IMR-90 (cell line): ENCODE data around the gene CLPTM1L. TPM values are rescaled to one million over a fixed set of nuclear protein-coding genes. Genes with fewer than 3 reads are reported as not detected.

Experiments
- ATAC-seq: fragments of 200-7000 bp; cut with Tn5 transposase; 2 replicates; pipeline ENCODE4 v1.9.1; 2020; ENCODE audit warnings: low read depth, mild to moderate bottlenecking, moderate library complexity
- BruUV-seq: library from RNA; stranded (reverse); fragments of 400-500 nt; replicated peaks from 2 replicates; lab custom pipeline; 2021; lab: Mats Ljungman, UMichigan
- CTCF ChIA-PET: fragments of 300-600 bp; formaldehyde crosslinking; extraction: SDS; loops from one replicate; lab custom pipeline; 2021; ENCODE audit warnings: antibody characterized with exemption; lab: Yijun Ruan, JAX
- POLR2A ChIA-PET: fragments of 300-600 bp; sonication (Branson Sonifier 250); formaldehyde crosslinking; loops from one replicate; lab custom pipeline; 2022; ENCODE audit warnings: antibody characterized with exemption; ENCODE audit not compliant: unreplicated experiment; lab: Charles Lee
- DNase-seq: peaks from one replicate; pipeline ENCODE4 v3.0.0; 2013
- H2AFZ ChIP-seq: replicated peaks from 2 replicates; pipeline ENCODE3; 2013; ENCODE audit warnings: low read length, mild to moderate bottlenecking; ENCODE audit not compliant: poor library complexity
- H2AK5ac ChIP-seq: 2 replicates; pipeline ENCODE4 v1.6.1; 2013; ENCODE audit warnings: low read depth, low read length, inconsistent platforms
- H2AK9ac ChIP-seq: replicated peaks from 2 replicates; pipeline ENCODE3; 2013; ENCODE audit warnings: mild to moderate bottlenecking, low read depth, low read length, moderate library complexity; ENCODE audit not compliant: poor library complexity
- H2BK120ac ChIP-seq: 2 replicates; pipeline ENCODE4 v1.6.1; 2013; ENCODE audit warnings: low read depth, low read length, inconsistent platforms
- H2BK15ac ChIP-seq: 3 replicates; pipeline ENCODE4 v1.6.1; 2013; ENCODE audit warnings: low read depth, low read length, inconsistent platforms
- H2BK20ac ChIP-seq: 2 replicates; pipeline ENCODE4 v1.6.1; 2013; ENCODE audit warnings: low read depth, mild to moderate bottlenecking, inconsistent platforms, low read length, moderate library complexity
- H2BK5ac ChIP-seq: 2 replicates; pipeline ENCODE4 v1.6.1; 2013; ENCODE audit warnings: mild to moderate bottlenecking, low read depth, low read length, inconsistent platforms; ENCODE audit not compliant: poor library complexity, severe bottlenecking
- H3K14ac ChIP-seq: replicated peaks from 2 replicates; pipeline ENCODE4 v1.6.1; 2013; ENCODE audit warnings: low read depth, low read length, inconsistent platforms
- H3K18ac ChIP-seq: 2 replicates; pipeline ENCODE4 v1.6.1; 2013; ENCODE audit warnings: low read depth, low read length, control low read depth
- H3K23ac ChIP-seq: 2 replicates; pipeline ENCODE4 v1.6.1; 2013; ENCODE audit warnings: low read depth, low read length, inconsistent platforms
- H3K27ac ChIP-seq: 2 replicates; pipeline ENCODE4 v1.5.1; 2013; ENCODE audit warnings: mild to moderate bottlenecking, control low read depth, low read length; ENCODE audit not compliant: insufficient read depth
- H3K27me3 ChIP-seq: 2 replicates; pipeline ENCODE4 v1.6.1; 2013; ENCODE audit warnings: low read length; ENCODE audit not compliant: control insufficient read depth, insufficient read depth
- H3K36me3 ChIP-seq: 2 replicates; pipeline ENCODE4 v1.6.1; 2013; ENCODE audit warnings: low read length, mixed read lengths; ENCODE audit not compliant: control insufficient read depth, insufficient read depth
- H3K4ac ChIP-seq: 2 replicates; pipeline ENCODE4 v1.6.1; 2013; ENCODE audit warnings: low read depth, low read length, inconsistent platforms
- H3K4me1 ChIP-seq: 2 replicates; pipeline ENCODE4 v1.6.1; 2013; ENCODE audit warnings: low read length, mixed read lengths; ENCODE audit not compliant: control insufficient read depth, insufficient read depth
- H3K4me2 ChIP-seq: 2 replicates; pipeline ENCODE4 v1.6.1; 2013; ENCODE audit warnings: low read depth, mild to moderate bottlenecking, control low read depth, low read length, moderate library complexity
- H3K4me3 ChIP-seq: 2 replicates; pipeline ENCODE4 v1.5.1; 2013; ENCODE audit warnings: low read depth, mild to moderate bottlenecking, control low read depth, low read length, moderate library complexity; ENCODE audit not compliant: insufficient read depth
- H3K56ac ChIP-seq: 2 replicates; pipeline ENCODE4 v1.6.1; 2013; ENCODE audit warnings: low read length, inconsistent platforms; ENCODE audit not compliant: insufficient read depth; ENCODE audit errors: extremely low read depth
- H3K79me1 ChIP-seq, 2 experiments: 2 replicates each; pipeline ENCODE4 v1.6.1; 2013; ENCODE audit warnings: low read length in 2 of 2, inconsistent platforms in 1 of 2, low read depth in 1 of 2
- H3K9ac ChIP-seq: 2 replicates; pipeline ENCODE4 v1.6.1; 2013; ENCODE audit warnings: low read depth, low read length, control low read depth
- H3K9me1 ChIP-seq: 2 replicates; pipeline ENCODE4 v1.6.1; 2013; ENCODE audit warnings: low read length, inconsistent platforms; ENCODE audit not compliant: insufficient read depth
- H3K9me3 ChIP-seq: 2 replicates; pipeline ENCODE4 v1.6.1; 2013; ENCODE audit warnings: low read length; ENCODE audit not compliant: control insufficient read depth, insufficient read depth
- H4K20me1 ChIP-seq: 2 replicates; pipeline ENCODE4 v1.6.1; 2013; ENCODE audit warnings: low read length, inconsistent platforms; ENCODE audit not compliant: insufficient read depth
- H4K5ac ChIP-seq: 2 replicates; pipeline ENCODE4 v1.6.1; 2013; ENCODE audit warnings: mild to moderate bottlenecking, low read depth, low read length, control low read depth
- H4K8ac ChIP-seq, 2 experiments: 2 replicates each; pipeline ENCODE4 v1.6.1; 2013; ENCODE audit warnings: low read depth in 2 of 2, low read length in 2 of 2, control low read depth in 1 of 2, inconsistent platforms in 1 of 2
- H4K91ac ChIP-seq: 2 replicates; pipeline ENCODE4 v1.6.1; 2013; ENCODE audit warnings: low read depth, low read length, inconsistent platforms; ENCODE audit not compliant: insufficient read depth
- BHLHE40 ChIP-seq: fragments of 150-350 bp; IDR thresholded peaks from 2 replicates; pipeline ENCODE4 v1.6.1; 2016; ENCODE audit warnings: mild to moderate bottlenecking, low read depth, low read length
- CEBPB ChIP-seq: IDR thresholded peaks from 2 replicates; pipeline ENCODE4 v1.6.1; 2012; ENCODE audit warnings: low read depth, low read length, improper control_type of control experiment
- FOS ChIP-seq: fragments of 150-350 bp; IDR thresholded peaks from 2 replicates; pipeline ENCODE4 v1.6.1; 2016; ENCODE audit warnings: low read depth, low read length
- MAFK ChIP-seq: IDR thresholded peaks from 2 replicates; pipeline ENCODE4 v1.6.1; 2012; ENCODE audit warnings: low read depth, low read length, improper control_type of control experiment
- NFE2L2 ChIP-seq: fragments of 150-350 bp; IDR thresholded peaks from 2 replicates; pipeline ENCODE4 v1.6.1; 2016; ENCODE audit warnings: low read depth, mild to moderate bottlenecking, low read length
- POLR2A ChIP-seq: IDR thresholded peaks from 2 replicates; pipeline ENCODE4 v1.6.1; 2012; ENCODE audit warnings: mild to moderate bottlenecking, low read depth, low read length
- RAD21 ChIP-seq: IDR thresholded peaks from 2 replicates; pipeline ENCODE4 v1.6.1; 2012; ENCODE audit warnings: low read length, improper control_type of control experiment
- RCOR1 ChIP-seq: IDR thresholded peaks from 2 replicates; pipeline ENCODE4 v1.6.1; 2012; ENCODE audit warnings: mild to moderate bottlenecking, low read length, improper control_type of control experiment; ENCODE audit not compliant: insufficient replicate concordance
- WGBS, 2 experiments: methylation state at CpG; one replicate each; pipeline versions ENCODE4 v1.1.5 to v1.1.7; 2013; ENCODE audit warnings: missing lambda C conversion rate in 2 of 2; ENCODE audit not compliant: insufficient read length in 1 of 2; ENCODE audit errors: extremely low coverage in 2 of 2; 5-methylcytosine and 5-hydroxymethylcytosine counted together
- dilution Hi-C: fragments of 300-500 bp; cut with HindIII; formaldehyde crosslinking; loops from one replicate; pipeline ENCODE4 v1.14.3; 2018; ENCODE audit warnings: low sequenced_read_pairs; ENCODE audit not compliant: unreplicated experiment
- in situ Hi-C: fragments of 300-500 bp; cut with MboI; formaldehyde crosslinking; loops from 3 replicates; pipeline ENCODE4 v1.14.3; 2019; ENCODE audit warnings: low sequenced_read_pairs, inconsistent platforms, mixed read lengths
- intact Hi-C: fragments of 100-400 bp; cut with micrococcal nuclease; formaldehyde crosslinking; loops from 2 replicates; pipeline ENCODE4 v1.10.0; 2022
- polyA plus RNA-seq, 3 experiments: library from polyadenylated mRNA; depleted of rRNA; stranded (reverse); fragments of >200 nt; gene quantifications; 2 replicates each; pipeline ENCODE4 v1.2.3, GENCODE V29; 2012; ENCODE audit warnings: low replicate concordance in 1 of 3
- total RNA-seq: library from RNA; depleted of rRNA; stranded (reverse); fragments of >200 nt; gene quantifications from 2 replicates; pipeline ENCODE4 v1.2.3, GENCODE V29; 2012

Gene CLPTM1L
- total and polyA plus RNA-seq, 2 of the 4 experiments (the other 2 are of a cell fraction) = 114 to 137 TPM

DNA sequence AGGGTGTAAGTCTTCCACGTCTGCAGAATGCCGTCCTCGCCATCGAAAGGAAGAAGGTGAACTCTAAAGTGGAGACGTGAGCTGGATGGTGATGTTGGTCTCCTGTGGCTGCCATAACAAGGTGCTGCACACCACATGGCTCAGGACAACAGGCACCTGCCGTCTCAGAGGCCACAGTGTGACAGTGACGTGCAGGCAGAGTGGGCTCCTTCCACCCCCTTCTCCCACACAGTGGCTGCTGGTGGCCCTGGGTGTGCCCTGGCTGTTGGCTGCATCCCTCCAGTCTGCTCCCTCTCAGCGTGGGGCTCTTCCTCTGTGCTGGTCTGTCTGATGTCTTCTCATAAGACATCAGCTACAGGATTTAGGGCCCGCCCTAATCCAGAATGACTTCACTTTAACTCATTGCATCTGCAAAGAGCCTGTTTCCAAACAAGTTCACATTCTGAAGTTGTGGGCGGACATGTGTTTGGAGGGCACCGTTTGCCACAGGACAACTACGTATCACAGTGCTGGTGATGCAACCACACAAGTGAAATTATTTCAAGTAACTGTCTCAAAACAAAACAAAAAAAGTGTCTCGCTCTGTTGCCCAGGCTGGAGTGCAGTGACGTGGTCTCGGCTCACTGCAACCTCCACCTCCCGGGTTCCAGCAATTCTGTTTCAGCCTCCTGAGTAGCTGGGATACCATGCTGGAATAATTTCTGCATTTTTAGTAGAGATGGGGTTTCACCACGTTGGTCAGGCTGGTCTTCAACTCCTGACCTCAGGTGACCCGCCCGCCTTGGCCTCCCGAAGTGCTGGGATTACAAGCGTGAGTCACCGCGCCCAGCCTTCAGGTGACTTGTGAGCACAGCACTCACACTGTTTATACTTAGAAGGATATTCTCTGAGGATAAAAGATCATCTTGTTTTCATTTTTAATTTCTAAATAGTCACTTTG lies 31.2 kb upstream of the CLPTM1L start (continued):
- TF ChIP-seq BHLHE40 = no peak

DNA sequence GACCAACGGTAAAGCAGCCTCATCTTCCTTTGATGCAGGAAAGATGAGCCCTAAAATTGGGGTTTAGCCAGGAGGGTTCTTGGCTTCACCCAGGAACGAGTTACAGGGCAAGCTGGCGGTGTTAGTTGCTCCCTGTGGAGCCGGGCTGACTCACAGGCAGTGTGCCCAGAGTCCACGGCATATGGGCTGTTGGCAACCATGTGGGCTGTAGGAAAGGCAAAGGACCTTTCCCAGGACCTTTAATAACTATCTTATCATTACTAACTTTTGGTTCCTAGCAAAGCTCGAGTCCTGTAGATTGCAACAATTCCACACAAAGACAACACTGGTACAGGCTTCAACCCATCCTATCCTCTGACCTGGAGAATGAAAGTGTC lies 29.8 kb upstream of the CLPTM1L start:
- no peak overlapping the region for H2BK20ac ChIP-seq
- no peak overlapping the region for H2AK5ac ChIP-seq
- no peak overlapping the region for H2AFZ ChIP-seq
- no peak overlapping the region for H3K18ac ChIP-seq
- H4K5ac ChIP-seq = no peak overlapping the region
- no peaks in the 10 kb centered on the region for H3K4me1 ChIP-seq
- no peaks in the 10 kb centered on the region for H3K9me1 ChIP-seq
- no peak overlapping the region for H3K14ac ChIP-seq
- no peak overlapping the region for H2BK120ac ChIP-seq
- no peak overlapping the region for H3K4ac ChIP-seq
- ChIA-PET CTCF (no interaction called here), POLR2A (no interaction called here)
- no peak overlapping the region for H2AK9ac ChIP-seq
- dilution Hi-C loops = no loop called here
- H4K20me1 ChIP-seq = no peaks in the 10 kb centered on the region
- no TSS peak for BruUV-seq
- TF ChIP-seq MAFK (no peak), POLR2A (no peak), FOS (no peak), RAD21 (no peak), BHLHE40 (no peak), NFE2L2 (no peak), RCOR1 (no peak), CEBPB (no peak)
- H4K8ac ChIP-seq = no peak overlapping the region
- H3K9me3 ChIP-seq = peaks cover under 1% of the 10 kb centered on the region; the same call in 1 of the 2 replicates
- no peaks in the 10 kb centered on the region for H3K36me3 ChIP-seq
- no peak overlapping the region for H2BK15ac ChIP-seq
- H3K56ac ChIP-seq = no peak overlapping the region
- peaks cover 34% of the 10 kb centered on the region for H3K27me3 ChIP-seq
- intact Hi-C loops = no loop called here
- ATAC-seq (no peak), DNase-seq (no peak)
- in situ Hi-C loops = loop anchor here (25.0 kb wide), 1 partner anchor 263 kb away; no protein-coding TSS in a partner anchor
- H3K4me2 ChIP-seq = no peak overlapping the region
- H3K79me1 ChIP-seq = no peaks in the 10 kb centered on the region
- H2BK5ac ChIP-seq = no peak overlapping the region
- H3K27ac ChIP-seq = no peak overlapping the region
- 40% methylated on average over 1 of the region's 6 CpGs; no CpG with 5 or more reads in 1 of the 2 experiments for whole genome bisulfite sequencing, 2 experiments
- H3K23ac ChIP-seq = no peak overlapping the region
- no peak overlapping the region for H3K4me3 ChIP-seq
- no peak overlapping the region for H3K9ac ChIP-seq
- H4K91ac ChIP-seq = no peak overlapping the region
